K562 (cell line): ENCODE data around the gene RC3H2. TPM values are rescaled to one million over a fixed set of nuclear protein-coding genes. Genes with fewer than 3 reads are reported as not detected.

Experiments used
- CREM ChIP-seq: IDR thresholded peaks from 2 replicates; pipeline ENCODE4 v1.6.1; 2014; ENCODE audit warnings: antibody characterized with exemption, low read depth
- DACH1 ChIP-seq: fragments of 450-650 bp; IDR thresholded peaks from 2 replicates; pipeline ENCODE4 v1.6.1; 2018; ENCODE audit not compliant: partially characterized antibody
- HEY1 ChIP-seq: fragments of 250-450 bp; sonication (Bioruptor Pico); IDR thresholded peaks from 2 replicates; pipeline ENCODE4 v1.5.0; 2020; ENCODE audit warnings: mild to moderate bottlenecking, moderate library complexity, borderline replicate concordance
- KDM1A ChIP-seq, 2 experiments: fragments of 450-650 bp; IDR thresholded peaks; 2 replicates each; pipeline ENCODE4 v1.6.1; 2016; ENCODE audit warnings: mild to moderate bottlenecking in 2 of 2
- MTA2 ChIP-seq: fragments of 450-650 bp; IDR thresholded peaks from 2 replicates; pipeline ENCODE4 v1.6.1; 2016; ENCODE audit warnings: low read depth
- NFIX ChIP-seq: fragments of 250-450 bp; sonication (Bioruptor Pico); IDR thresholded peaks from 2 replicates; pipeline ENCODE4 v1.4.0; 2020; ENCODE audit warnings: low read depth, mild to moderate bottlenecking, moderate library complexity
- POLR2AphosphoS2 ChIP-seq: IDR thresholded peaks from 2 replicates; pipeline ENCODE4 v1.6.1; 2012; ENCODE audit warnings: low read length, improper control_type of control experiment
- RBM14 ChIP-seq: fragments of 200-400 bp; formaldehyde crosslinking; IDR thresholded peaks from 2 replicates; pipeline ENCODE4 v1.6.1; 2018; ENCODE audit warnings: low read depth, mild to moderate bottlenecking, low read length, moderate library complexity, borderline replicate concordance; ENCODE audit not compliant: insufficient read depth
- SRSF3 ChIP-seq: fragments of 200-400 bp; formaldehyde crosslinking; IDR thresholded peaks from 2 replicates; pipeline ENCODE4 v1.6.1; 2016; ENCODE audit warnings: mild to moderate bottlenecking, low read length, moderate library complexity; ENCODE audit not compliant: insufficient read depth
- ZNF695 ChIP-seq: fragments of 450-650 bp; formaldehyde crosslinking; IDR thresholded peaks from 2 replicates; pipeline ENCODE4 v1.4.0; 2020; ENCODE audit warnings: mild to moderate bottlenecking, moderate library complexity
- polyA plus RNA-seq, 8 experiments: library from polyadenylated mRNA; depleted of rRNA in 4 of 8; stranded (reverse) in 5 of 8; unstranded in 3 of 8; fragments of >200 nt; fragmentation: Nextera tagmentation in 2 of 8; fragmentation: Illumina TruSeq in 1 of 8; extraction: Ambion mirVana in 2 of 8; extraction: Trizol in 1 of 8; gene quantifications; 2 replicates each; pipeline versions ENCODE4 v1.2.1 to v1.2.3, GENCODE V29; 2011 to 2014; ENCODE audit warnings: inconsistent platforms in 1 of 8, missing spikeins in 1 of 8
- total RNA-seq, 7 experiments: library from RNA; depleted of rRNA in 6 of 7; stranded (reverse); fragments of >200 nt in 6 of 7; fragmentation: Illumina TruSeq in 2 of 7; extraction: Trizol in 2 of 7; gene quantifications; 2 replicates each; pipeline versions ENCODE4 v1.2.1 to v1.2.3, GENCODE V29; 2011 to 2021; ENCODE audit warnings: low replicate concordance in 1 of 7
- TF ChIP-seq, protein P1 (sequence below): fragments of 450-650 bp; IDR thresholded peaks from 2 replicates; pipeline ENCODE4 v1.6.1; 2018; ENCODE audit not compliant: partially characterized antibody
- TF ChIP-seq, protein P2 (sequence below): fragments of 250-450 bp; sonication (Bioruptor Pico); IDR thresholded peaks from 2 replicates; pipeline ENCODE4 v1.4.0; 2020; ENCODE audit warnings: mild to moderate bottlenecking, moderate library complexity
- TF ChIP-seq, protein P3 (sequence below): fragments of 200-400 bp; formaldehyde crosslinking; IDR thresholded peaks from 2 replicates; pipeline ENCODE4 v1.6.1; 2017; ENCODE audit warnings: mild to moderate bottlenecking, low read depth, low read length, moderate library complexity
- TF ChIP-seq, protein P4 (sequence below): fragments of 450-650 bp; IDR thresholded peaks from one replicate; pipeline ENCODE4 v1.6.1; 2018; ENCODE audit warnings: mild to moderate bottlenecking, moderate library complexity; ENCODE audit not compliant: partially characterized antibody

RC3H2 gene
- total and polyA plus RNA-seq, 9 of the 15 experiments (the other 6 are each of a cell fraction or from before 2014, with no cell fraction given) = 5.6 to 35.4 (median 18.6) TPM

DNA sequence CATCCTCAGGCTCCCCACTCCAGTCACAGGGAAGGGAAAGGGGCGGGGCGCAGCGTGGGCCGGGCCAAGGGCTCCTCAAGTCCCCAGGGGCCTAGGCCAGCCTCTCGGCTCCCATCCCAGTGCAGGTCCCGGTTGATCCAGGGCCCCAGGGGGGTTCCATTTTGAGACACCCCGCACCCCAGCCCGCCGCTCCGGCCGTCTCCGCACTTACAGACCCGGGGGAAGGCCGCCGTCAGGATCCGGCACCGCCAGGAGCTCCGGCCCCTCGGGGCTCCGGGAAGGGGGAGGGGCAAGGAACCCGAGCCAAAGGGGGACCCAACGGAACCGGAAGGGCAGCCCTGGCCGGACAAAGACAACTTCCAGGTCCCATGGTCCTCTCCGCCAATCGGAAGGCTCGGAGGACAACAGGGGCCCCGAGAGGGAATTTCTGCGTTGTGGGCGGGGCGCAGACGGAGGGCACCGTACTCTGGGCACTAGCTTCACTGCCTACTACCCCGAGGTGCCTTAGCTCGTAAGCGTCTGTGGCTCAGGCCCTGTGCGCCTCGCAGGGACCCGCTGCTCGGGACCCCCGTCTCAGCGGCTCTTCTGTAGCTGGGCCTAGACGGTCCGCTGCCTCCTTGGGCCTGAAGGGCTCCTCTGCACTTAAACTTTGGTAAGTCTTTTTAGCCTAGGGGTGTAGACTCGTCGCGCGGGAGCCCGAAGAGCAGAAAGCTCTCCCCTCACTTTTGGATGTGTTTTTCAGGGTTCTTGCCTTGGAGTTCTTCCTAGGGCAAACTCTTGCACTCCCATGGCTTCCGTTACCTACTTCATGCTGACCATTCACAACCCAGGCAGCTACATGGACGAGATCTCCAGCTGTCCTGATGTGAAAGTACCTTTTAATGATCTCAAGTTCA, 26.3 kb upstream of the RC3H2 start, which contains the start of gene ZBTB26 (continued):
- TF ChIP-seq, protein P1, sequence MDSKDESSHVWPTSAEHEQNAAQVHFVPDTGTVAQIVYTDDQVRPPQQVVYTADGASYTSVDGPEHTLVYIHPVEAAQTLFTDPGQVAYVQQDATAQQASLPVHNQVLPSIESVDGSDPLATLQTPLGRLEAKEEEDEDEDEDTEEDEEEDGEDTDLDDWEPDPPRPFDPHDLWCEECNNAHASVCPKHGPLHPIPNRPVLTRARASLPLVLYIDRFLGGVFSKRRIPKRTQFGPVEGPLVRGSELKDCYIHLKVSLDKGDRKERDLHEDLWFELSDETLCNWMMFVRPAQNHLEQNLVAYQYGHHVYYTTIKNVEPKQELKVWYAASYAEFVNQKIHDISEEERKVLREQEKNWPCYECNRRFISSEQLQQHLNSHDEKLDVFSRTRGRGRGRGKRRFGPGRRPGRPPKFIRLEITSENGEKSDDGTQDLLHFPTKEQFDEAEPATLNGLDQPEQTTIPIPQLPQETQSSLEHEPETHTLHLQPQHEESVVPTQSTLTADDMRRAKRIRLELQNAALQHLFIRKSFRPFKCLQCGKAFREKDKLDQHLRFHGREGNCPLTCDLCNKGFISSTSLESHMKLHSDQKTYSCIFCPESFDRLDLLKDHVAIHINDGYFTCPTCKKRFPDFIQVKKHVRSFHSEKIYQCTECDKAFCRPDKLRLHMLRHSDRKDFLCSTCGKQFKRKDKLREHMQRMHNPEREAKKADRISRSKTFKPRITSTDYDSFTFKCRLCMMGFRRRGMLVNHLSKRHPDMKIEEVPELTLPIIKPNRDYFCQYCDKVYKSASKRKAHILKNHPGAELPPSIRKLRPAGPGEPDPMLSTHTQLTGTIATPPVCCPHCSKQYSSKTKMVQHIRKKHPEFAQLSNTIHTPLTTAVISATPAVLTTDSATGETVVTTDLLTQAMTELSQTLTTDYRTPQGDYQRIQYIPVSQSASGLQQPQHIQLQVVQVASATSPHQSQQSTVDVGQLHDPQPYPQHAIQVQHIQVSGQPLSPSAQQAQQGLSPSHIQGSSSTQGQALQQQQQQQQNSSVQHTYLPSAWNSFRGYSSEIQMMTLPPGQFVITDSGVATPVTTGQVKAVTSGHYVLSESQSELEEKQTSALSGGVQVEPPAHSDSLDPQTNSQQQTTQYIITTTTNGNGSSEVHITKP = peak; percentile 36
- TF ChIP-seq HEY1 (CRISPR knock-in tag) (no peak), CREM (peak; percentile 54; the same call in 1 of the 2 replicates), SRSF3 (no peak), RBM14 (no peak), ZNF695 (CRISPR knock-in tag) (no peak), NFIX (CRISPR knock-in tag) (no peak), DACH1 (no peak), MTA2 (no peak), POLR2AphosphoS2 (no peak), KDM1A (IDR thresholded peaks at IDR 0.05) (no peak)
- TF ChIP-seq, protein P2, sequence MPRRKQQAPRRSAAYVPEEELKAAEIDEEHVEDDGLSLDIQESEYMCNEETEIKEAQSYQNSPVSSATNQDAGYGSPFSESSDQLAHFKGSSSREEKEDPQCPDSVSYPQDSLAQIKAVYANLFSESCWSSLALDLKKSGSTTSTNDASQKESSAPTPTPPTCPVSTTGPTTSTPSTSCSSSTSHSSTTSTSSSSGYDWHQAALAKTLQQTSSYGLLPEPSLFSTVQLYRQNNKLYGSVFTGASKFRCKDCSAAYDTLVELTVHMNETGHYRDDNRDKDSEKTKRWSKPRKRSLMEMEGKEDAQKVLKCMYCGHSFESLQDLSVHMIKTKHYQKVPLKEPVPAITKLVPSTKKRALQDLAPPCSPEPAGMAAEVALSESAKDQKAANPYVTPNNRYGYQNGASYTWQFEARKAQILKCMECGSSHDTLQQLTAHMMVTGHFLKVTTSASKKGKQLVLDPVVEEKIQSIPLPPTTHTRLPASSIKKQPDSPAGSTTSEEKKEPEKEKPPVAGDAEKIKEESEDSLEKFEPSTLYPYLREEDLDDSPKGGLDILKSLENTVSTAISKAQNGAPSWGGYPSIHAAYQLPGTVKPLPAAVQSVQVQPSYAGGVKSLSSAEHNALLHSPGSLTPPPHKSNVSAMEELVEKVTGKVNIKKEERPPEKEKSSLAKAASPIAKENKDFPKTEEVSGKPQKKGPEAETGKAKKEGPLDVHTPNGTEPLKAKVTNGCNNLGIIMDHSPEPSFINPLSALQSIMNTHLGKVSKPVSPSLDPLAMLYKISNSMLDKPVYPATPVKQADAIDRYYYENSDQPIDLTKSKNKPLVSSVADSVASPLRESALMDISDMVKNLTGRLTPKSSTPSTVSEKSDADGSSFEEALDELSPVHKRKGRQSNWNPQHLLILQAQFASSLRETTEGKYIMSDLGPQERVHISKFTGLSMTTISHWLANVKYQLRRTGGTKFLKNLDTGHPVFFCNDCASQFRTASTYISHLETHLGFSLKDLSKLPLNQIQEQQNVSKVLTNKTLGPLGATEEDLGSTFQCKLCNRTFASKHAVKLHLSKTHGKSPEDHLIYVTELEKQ (CRISPR knock-in tag) = no peak
- TF ChIP-seq, protein P3, sequence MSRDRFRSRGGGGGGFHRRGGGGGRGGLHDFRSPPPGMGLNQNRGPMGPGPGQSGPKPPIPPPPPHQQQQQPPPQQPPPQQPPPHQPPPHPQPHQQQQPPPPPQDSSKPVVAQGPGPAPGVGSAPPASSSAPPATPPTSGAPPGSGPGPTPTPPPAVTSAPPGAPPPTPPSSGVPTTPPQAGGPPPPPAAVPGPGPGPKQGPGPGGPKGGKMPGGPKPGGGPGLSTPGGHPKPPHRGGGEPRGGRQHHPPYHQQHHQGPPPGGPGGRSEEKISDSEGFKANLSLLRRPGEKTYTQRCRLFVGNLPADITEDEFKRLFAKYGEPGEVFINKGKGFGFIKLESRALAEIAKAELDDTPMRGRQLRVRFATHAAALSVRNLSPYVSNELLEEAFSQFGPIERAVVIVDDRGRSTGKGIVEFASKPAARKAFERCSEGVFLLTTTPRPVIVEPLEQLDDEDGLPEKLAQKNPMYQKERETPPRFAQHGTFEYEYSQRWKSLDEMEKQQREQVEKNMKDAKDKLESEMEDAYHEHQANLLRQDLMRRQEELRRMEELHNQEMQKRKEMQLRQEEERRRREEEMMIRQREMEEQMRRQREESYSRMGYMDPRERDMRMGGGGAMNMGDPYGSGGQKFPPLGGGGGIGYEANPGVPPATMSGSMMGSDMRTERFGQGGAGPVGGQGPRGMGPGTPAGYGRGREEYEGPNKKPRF = no peak
- TF ChIP-seq, protein P4, sequence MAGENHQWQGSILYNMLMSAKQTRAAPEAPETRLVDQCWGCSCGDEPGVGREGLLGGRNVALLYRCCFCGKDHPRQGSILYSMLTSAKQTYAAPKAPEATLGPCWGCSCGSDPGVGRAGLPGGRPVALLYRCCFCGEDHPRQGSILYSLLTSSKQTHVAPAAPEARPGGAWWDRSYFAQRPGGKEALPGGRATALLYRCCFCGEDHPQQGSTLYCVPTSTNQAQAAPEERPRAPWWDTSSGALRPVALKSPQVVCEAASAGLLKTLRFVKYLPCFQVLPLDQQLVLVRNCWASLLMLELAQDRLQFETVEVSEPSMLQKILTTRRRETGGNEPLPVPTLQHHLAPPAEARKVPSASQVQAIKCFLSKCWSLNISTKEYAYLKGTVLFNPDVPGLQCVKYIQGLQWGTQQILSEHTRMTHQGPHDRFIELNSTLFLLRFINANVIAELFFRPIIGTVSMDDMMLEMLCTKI = no peak
